IMR-90 (cell line): ENCODE data around the gene AMN. TPM values are rescaled to one million over a fixed set of nuclear protein-coding genes. Genes with fewer than 3 reads are reported as not detected.

Experiments used
- ATAC-seq: fragments of 200-7000 bp; cut with Tn5 transposase; 2 replicates; pipeline ENCODE4 v1.9.1; 2020; ENCODE audit warnings: low read depth, mild to moderate bottlenecking, moderate library complexity
- BruUV-seq: library from RNA; stranded (reverse); fragments of 400-500 nt; replicated peaks from 2 replicates; lab custom pipeline; 2021; lab: Mats Ljungman, UMichigan
- CTCF ChIA-PET: fragments of 300-600 bp; formaldehyde crosslinking; extraction: SDS; loops from one replicate; lab custom pipeline; 2021; ENCODE audit warnings: antibody characterized with exemption; lab: Yijun Ruan, JAX
- POLR2A ChIA-PET: fragments of 300-600 bp; sonication (Branson Sonifier 250); formaldehyde crosslinking; loops from one replicate; lab custom pipeline; 2022; ENCODE audit warnings: antibody characterized with exemption; ENCODE audit not compliant: unreplicated experiment; lab: Charles Lee
- DNase-seq: peaks from one replicate; pipeline ENCODE4 v3.0.0; 2013
- H2AFZ ChIP-seq: replicated peaks from 2 replicates; pipeline ENCODE3; 2013; ENCODE audit warnings: low read length, mild to moderate bottlenecking; ENCODE audit not compliant: poor library complexity
- H2AK5ac ChIP-seq: 2 replicates; pipeline ENCODE4 v1.6.1; 2013; ENCODE audit warnings: low read depth, low read length, inconsistent platforms
- H2AK9ac ChIP-seq: replicated peaks from 2 replicates; pipeline ENCODE3; 2013; ENCODE audit warnings: mild to moderate bottlenecking, low read depth, low read length, moderate library complexity; ENCODE audit not compliant: poor library complexity
- H2BK120ac ChIP-seq: 2 replicates; pipeline ENCODE4 v1.6.1; 2013; ENCODE audit warnings: low read depth, low read length, inconsistent platforms
- H2BK15ac ChIP-seq: 3 replicates; pipeline ENCODE4 v1.6.1; 2013; ENCODE audit warnings: low read depth, low read length, inconsistent platforms
- H2BK20ac ChIP-seq: 2 replicates; pipeline ENCODE4 v1.6.1; 2013; ENCODE audit warnings: low read depth, mild to moderate bottlenecking, inconsistent platforms, low read length, moderate library complexity
- H2BK5ac ChIP-seq: 2 replicates; pipeline ENCODE4 v1.6.1; 2013; ENCODE audit warnings: mild to moderate bottlenecking, low read depth, low read length, inconsistent platforms; ENCODE audit not compliant: poor library complexity, severe bottlenecking
- H3K14ac ChIP-seq: replicated peaks from 2 replicates; pipeline ENCODE4 v1.6.1; 2013; ENCODE audit warnings: low read depth, low read length, inconsistent platforms
- H3K18ac ChIP-seq: 2 replicates; pipeline ENCODE4 v1.6.1; 2013; ENCODE audit warnings: low read depth, low read length, control low read depth
- H3K23ac ChIP-seq: 2 replicates; pipeline ENCODE4 v1.6.1; 2013; ENCODE audit warnings: low read depth, low read length, inconsistent platforms
- H3K27ac ChIP-seq: 2 replicates; pipeline ENCODE4 v1.5.1; 2013; ENCODE audit warnings: mild to moderate bottlenecking, control low read depth, low read length; ENCODE audit not compliant: insufficient read depth
- H3K27me3 ChIP-seq: 2 replicates; pipeline ENCODE4 v1.6.1; 2013; ENCODE audit warnings: low read length; ENCODE audit not compliant: control insufficient read depth, insufficient read depth
- H3K36me3 ChIP-seq: 2 replicates; pipeline ENCODE4 v1.6.1; 2013; ENCODE audit warnings: low read length, mixed read lengths; ENCODE audit not compliant: control insufficient read depth, insufficient read depth
- H3K4ac ChIP-seq: 2 replicates; pipeline ENCODE4 v1.6.1; 2013; ENCODE audit warnings: low read depth, low read length, inconsistent platforms
- H3K4me1 ChIP-seq: 2 replicates; pipeline ENCODE4 v1.6.1; 2013; ENCODE audit warnings: low read length, mixed read lengths; ENCODE audit not compliant: control insufficient read depth, insufficient read depth
- H3K4me2 ChIP-seq: 2 replicates; pipeline ENCODE4 v1.6.1; 2013; ENCODE audit warnings: low read depth, mild to moderate bottlenecking, control low read depth, low read length, moderate library complexity
- H3K4me3 ChIP-seq: 2 replicates; pipeline ENCODE4 v1.5.1; 2013; ENCODE audit warnings: low read depth, mild to moderate bottlenecking, control low read depth, low read length, moderate library complexity; ENCODE audit not compliant: insufficient read depth
- H3K56ac ChIP-seq: 2 replicates; pipeline ENCODE4 v1.6.1; 2013; ENCODE audit warnings: low read length, inconsistent platforms; ENCODE audit not compliant: insufficient read depth; ENCODE audit errors: extremely low read depth
- H3K79me1 ChIP-seq, 2 experiments: 2 replicates each; pipeline ENCODE4 v1.6.1; 2013; ENCODE audit warnings: low read length in 2 of 2, inconsistent platforms in 1 of 2, low read depth in 1 of 2
- H3K9ac ChIP-seq: 2 replicates; pipeline ENCODE4 v1.6.1; 2013; ENCODE audit warnings: low read depth, low read length, control low read depth
- H3K9me1 ChIP-seq: 2 replicates; pipeline ENCODE4 v1.6.1; 2013; ENCODE audit warnings: low read length, inconsistent platforms; ENCODE audit not compliant: insufficient read depth
- H3K9me3 ChIP-seq: 2 replicates; pipeline ENCODE4 v1.6.1; 2013; ENCODE audit warnings: low read length; ENCODE audit not compliant: control insufficient read depth, insufficient read depth
- H4K20me1 ChIP-seq: 2 replicates; pipeline ENCODE4 v1.6.1; 2013; ENCODE audit warnings: low read length, inconsistent platforms; ENCODE audit not compliant: insufficient read depth
- H4K5ac ChIP-seq: 2 replicates; pipeline ENCODE4 v1.6.1; 2013; ENCODE audit warnings: mild to moderate bottlenecking, low read depth, low read length, control low read depth
- H4K8ac ChIP-seq, 2 experiments: 2 replicates each; pipeline ENCODE4 v1.6.1; 2013; ENCODE audit warnings: low read depth in 2 of 2, low read length in 2 of 2, control low read depth in 1 of 2, inconsistent platforms in 1 of 2
- H4K91ac ChIP-seq: 2 replicates; pipeline ENCODE4 v1.6.1; 2013; ENCODE audit warnings: low read depth, low read length, inconsistent platforms; ENCODE audit not compliant: insufficient read depth
- CEBPB ChIP-seq: IDR thresholded peaks from 2 replicates; pipeline ENCODE4 v1.6.1; 2012; ENCODE audit warnings: low read depth, low read length, improper control_type of control experiment
- MAZ ChIP-seq: IDR thresholded peaks from 2 replicates; pipeline ENCODE4 v1.6.1; 2012; ENCODE audit warnings: low read depth, mild to moderate bottlenecking, low read length, improper control_type of control experiment, moderate library complexity, borderline replicate concordance
- WGBS, 2 experiments: methylation state at CpG; one replicate each; pipeline versions ENCODE4 v1.1.5 to v1.1.7; 2013; ENCODE audit warnings: missing lambda C conversion rate in 2 of 2; ENCODE audit not compliant: insufficient read length in 1 of 2; ENCODE audit errors: extremely low coverage in 2 of 2; 5-methylcytosine and 5-hydroxymethylcytosine counted together
- dilution Hi-C: fragments of 300-500 bp; cut with HindIII; formaldehyde crosslinking; loops from one replicate; pipeline ENCODE4 v1.14.3; 2018; ENCODE audit warnings: low sequenced_read_pairs; ENCODE audit not compliant: unreplicated experiment
- in situ Hi-C: fragments of 300-500 bp; cut with MboI; formaldehyde crosslinking; loops from 3 replicates; pipeline ENCODE4 v1.14.3; 2019; ENCODE audit warnings: low sequenced_read_pairs, inconsistent platforms, mixed read lengths
- intact Hi-C: fragments of 100-400 bp; cut with micrococcal nuclease; formaldehyde crosslinking; loops from 2 replicates; pipeline ENCODE4 v1.10.0; 2022
- polyA plus RNA-seq, 3 experiments: library from polyadenylated mRNA; depleted of rRNA; stranded (reverse); fragments of >200 nt; gene quantifications; 2 replicates each; pipeline ENCODE4 v1.2.3, GENCODE V29; 2012; ENCODE audit warnings: low replicate concordance in 1 of 3
- total RNA-seq: library from RNA; depleted of rRNA; stranded (reverse); fragments of >200 nt; gene quantifications from 2 replicates; pipeline ENCODE4 v1.2.3, GENCODE V29; 2012

Gene AMN
- total and polyA plus RNA-seq, 2 of the 4 experiments (the other 2 are of a cell fraction) = under 0.01 to 0.24 TPM

GRCh38 chr14:102878970-102879460 lies 43.4 kb upstream of the AMN start:
- Histone ChIP-seq H4K91ac (no peak overlapping the region; the same call in 1 of the 2 replicates), H2AFZ (peak overlapping the region; percentile 75), H3K4me2 (no peak overlapping the region), H3K14ac (0 out of 2 replicates have a peak overlapping the region, but pooled peaks have one; percentile 40), H2AK9ac (peak overlapping the region; percentile 81), H4K8ac (no peak overlapping the region; a peak in 1 of 4 replicates), H3K4me3 (no peak overlapping the region), H3K56ac (no peak overlapping the region), H3K36me3 (peaks cover 14% of the 10 kb centered on the region), H4K20me1 (0 out of 2 replicates have a peak, but pooled peaks cover 4% of the 10 kb centered on the region), H2BK15ac (no peak overlapping the region), H3K9ac (no peak overlapping the region), H3K9me1 (peaks cover 12% of the 10 kb centered on the region), H3K23ac (no peak overlapping the region), H2BK5ac (no peak overlapping the region), H3K27me3 (no peaks in the 10 kb centered on the region), H2BK20ac (no peak overlapping the region), H3K4me1 (peaks cover 8% of the 10 kb centered on the region), H2BK120ac (no peak overlapping the region), H3K79me1 (peaks cover 0 to 12% of the 10 kb centered on the region in 2 experiments; a peak in 3 of 4 replicates), H4K5ac (no peak overlapping the region), H2AK5ac (peak overlapping the region; percentile 31; the same call in 1 of the 2 replicates), H3K9me3 (no peaks in the 10 kb centered on the region), H3K27ac (no peak overlapping the region), H3K18ac (no peak overlapping the region), H3K4ac (peak overlapping the region; percentile 34; the same call in 1 of the 2 replicates)
- ATAC-seq (peak; percentile 66), DNase-seq (no peak)
- TF ChIP-seq MAZ = no peak
- 0 out of 2 replicates have a peak, but pooled peaks have one; percentile 21 for TF ChIP-seq CEBPB
- dilution Hi-C loops (no loop called here), intact Hi-C loops (loop anchor here (5.0 kb wide), 1 partner anchor 42 kb away; no protein-coding TSS in a partner anchor), in situ Hi-C loops (no loop called here)
- 93% methylated on average over 4 of the region's 6 CpGs; no CpG with 5 or more reads in 1 of the 2 experiments for WGBS, 2 experiments
- POLR2A ChIA-PET = no interaction called here
- CTCF ChIA-PET = interaction anchor here (0.8 kb wide), 1 partner anchor 20 kb away, joined by 3 read pairs; no protein-coding TSS in a partner anchor
- BruUV-seq = no TSS peak
